ENCODE measurements around the gene KLF8. TPM values are rescaled to one million over a fixed set of nuclear protein-coding genes. Genes with fewer than 3 reads are reported as not detected.

The KLF8 gene
- polyA plus RNA-seq, 1 donor from 2014 or later: 4.1 TPM

- Histone ChIP-seq H3K79me2 (replicated peaks; ENCODE audit: insufficient read depth, low read length) (no peaks in the 10 kb centered on the region), H3K4me2 (ENCODE audit: low read length) (no peak overlapping the region), H3K9ac (ENCODE audit: low read length) (no peak overlapping the region), H3K4me3 (ENCODE audit: low read length) (no peak overlapping the region), H3K36me3 (ENCODE audit: insufficient read depth, low read length) (no peaks in the 10 kb centered on the region), H3K27me3 (ENCODE audit: insufficient read depth, low read depth, low read length) (no peaks in the 10 kb centered on the region), H3K9me2 (ENCODE audit: insufficient read depth, low read length) (no peaks in the 10 kb centered on the region), H3K27ac (ENCODE audit: low read length) (no peak overlapping the region), H3K9me3 (ENCODE audit: low read length) (no peaks in the 10 kb centered on the region), H3F3A (ENCODE audit: insufficient read depth, low read length, poor library complexity, severe bottlenecking) (no peaks in the 10 kb centered on the region), H4K20me1 (ENCODE audit: insufficient read depth) (no peaks in the 10 kb centered on the region), H2AFZ (ENCODE audit: low read depth, low read length) (no peak overlapping the region)
- no peak for TF ChIP-seq MXI1 (conservative IDR thresholded peaks at IDR 0.05; ENCODE audit: poor library complexity, severe bottlenecking)
- TF ChIP-seq SMC3 (conservative IDR thresholded peaks at IDR 0.05; ENCODE audit: poor library complexity): no peak
- TF ChIP-seq CTCF (IDR thresholded peaks at IDR 0.05; ENCODE audit: poor library complexity, severe bottlenecking): no peak
- no peak for TF ChIP-seq EP300 (conservative IDR thresholded peaks at IDR 0.05; ENCODE audit: poor library complexity, severe bottlenecking)
- no peak for TF ChIP-seq EZH2 (IDR thresholded peaks at IDR 0.05; ENCODE audit: borderline replicate concordance, insufficient read depth, low read length, poor library complexity, severe bottlenecking)
- TF ChIP-seq RAD21 (conservative IDR thresholded peaks at IDR 0.05): no peak
- no peak for TF ChIP-seq REST (IDR thresholded peaks at IDR 0.05; ENCODE audit: borderline replicate concordance)
- TF ChIP-seq POLR2AphosphoS5 (IDR thresholded peaks at IDR 0.05): no peak
- no peak for TF ChIP-seq TAF1 (IDR thresholded peaks at IDR 0.05; ENCODE audit: low read depth)
These were observed 21.9 kb downstream of the KLF8 start for GRCh38 chrX:56253832-56254703.

GRCh38 chrX:56268888-56269287 is 36.7 kb downstream of the KLF8 start:
- H3K36me3 ChIP-seq (ENCODE audit: insufficient read depth, low read length): no peaks in the 10 kb centered on the region
- H3K27ac ChIP-seq (ENCODE audit: low read length): no peak overlapping the region
- H2AFZ ChIP-seq (ENCODE audit: low read depth, low read length): no peak overlapping the region
- H3K9me2 ChIP-seq (ENCODE audit: insufficient read depth, low read length): no peaks in the 10 kb centered on the region
- H3K79me2 ChIP-seq (replicated peaks; ENCODE audit: insufficient read depth, low read length): no peaks in the 10 kb centered on the region
- H4K20me1 ChIP-seq (ENCODE audit: insufficient read depth): no peaks in the 10 kb centered on the region
- H3K9ac ChIP-seq (ENCODE audit: low read length): no peak overlapping the region
- H3K4me3 ChIP-seq (ENCODE audit: low read length): no peak overlapping the region
- H3F3A ChIP-seq (ENCODE audit: insufficient read depth, low read length, poor library complexity, severe bottlenecking): no peaks in the 10 kb centered on the region
- no peak overlapping the region for H3K4me2 ChIP-seq (ENCODE audit: low read length)
- no peaks in the 10 kb centered on the region for H3K27me3 ChIP-seq (ENCODE audit: insufficient read depth, low read depth, low read length)
- TF ChIP-seq EZH2 (IDR thresholded peaks at IDR 0.05; ENCODE audit: borderline replicate concordance, insufficient read depth, low read length, poor library complexity, severe bottlenecking): no peak
- no peak for TF ChIP-seq MXI1 (conservative IDR thresholded peaks at IDR 0.05; ENCODE audit: poor library complexity, severe bottlenecking)
- TF ChIP-seq REST (IDR thresholded peaks at IDR 0.05; ENCODE audit: borderline replicate concordance): no peak
- no peak for TF ChIP-seq CTCF (IDR thresholded peaks at IDR 0.05; ENCODE audit: poor library complexity, severe bottlenecking)
- no peak for TF ChIP-seq POLR2AphosphoS5 (IDR thresholded peaks at IDR 0.05)
- TF ChIP-seq TAF1 (IDR thresholded peaks at IDR 0.05; ENCODE audit: low read depth): no peak
- TF ChIP-seq RAD21 (conservative IDR thresholded peaks at IDR 0.05): no peak
- TF ChIP-seq EP300 (conservative IDR thresholded peaks at IDR 0.05; ENCODE audit: poor library complexity, severe bottlenecking): no peak
- TF ChIP-seq SMC3 (conservative IDR thresholded peaks at IDR 0.05; ENCODE audit: poor library complexity): no peak
- no peaks in the 10 kb centered on the region for H3K9me3 ChIP-seq (ENCODE audit: low read length)

All from neural cell (in vitro differentiated cells).